GM20431 (cell line): ENCODE data around the gene DNTT.

Source experiments
- in situ Hi-C: fragments of 300-500 bp; cut with MseI, MboI; formaldehyde crosslinking; loops from one replicate; pipeline ENCODE4 v1.15.0; 2020; ENCODE audit warnings: low sequenced_read_pairs; ENCODE audit not compliant: unreplicated experiment

DNTT gene

GRCh38 chr10:96339383-96339782 is 35.1 kb downstream of the DNTT start:
- in situ Hi-C loops = loop anchor here (25.0 kb wide), 1 partner anchor 327 kb away; no protein-coding TSS in a partner anchor

GRCh38 chr10:96339956-96340904 is 36.0 kb downstream of the DNTT start:
- in situ Hi-C loops = loop anchor here (25.0 kb wide), 1 partner anchor 328 kb away; no protein-coding TSS in a partner anchor

GRCh38 chr10:96341219-96342182 is 37.3 kb downstream of the DNTT start:
- in situ Hi-C loops = loop anchor here (25.0 kb wide), 1 partner anchor 329 kb away; no protein-coding TSS in a partner anchor

GRCh38 chr10:96342402-96342801 is 38.2 kb downstream of the DNTT start:
- in situ Hi-C loops = loop anchor here (25.0 kb wide), 1 partner anchor 330 kb away; no protein-coding TSS in a partner anchor

GRCh38 chr10:96344178-96344577 is 39.9 kb downstream of the DNTT start:
- in situ Hi-C loops = loop anchor here (25.0 kb wide), 1 partner anchor 332 kb away; no protein-coding TSS in a partner anchor

- in situ Hi-C loops = loop anchor here (25.0 kb wide), 1 partner anchor 333 kb away; no protein-coding TSS in a partner anchor
These were observed 41.0 kb downstream of the DNTT start for GRCh38 chr10:96345222-96345621.

- in situ Hi-C loops = loop anchor here (25.0 kb wide), 1 partner anchor 334 kb away; no protein-coding TSS in a partner anchor
These were observed 42.1 kb downstream of the DNTT start for GRCh38 chr10:96346295-96346694.

- in situ Hi-C loops = no loop called here
These were observed 47.8 kb downstream of the DNTT start for GRCh38 chr10:96352027-96352426.

- in situ Hi-C loops = no loop called here
These were observed 48.3 kb downstream of the DNTT start for GRCh38 chr10:96352582-96352981.

- in situ Hi-C loops = no loop called here
These were observed 52.9 kb downstream of the DNTT start for GRCh38 chr10:96357038-96357620.

GRCh38 chr10:96358851-96359540 is 54.8 kb downstream of the DNTT start, which contains the start of gene OPALIN:
Gene OPALIN (minus strand): TSS chr10:96359002. CDS start chr10:96358896, 106 bp downstream.
- in situ Hi-C loops = no loop called here

- in situ Hi-C loops = no loop called here
These were observed 55.4 kb downstream of the DNTT start for GRCh38 chr10:96359616-96360015.

GRCh38 chr10:96360331-96360730 is 56.1 kb downstream of the DNTT start:
- in situ Hi-C loops = no loop called here

- in situ Hi-C loops = no loop called here
These were observed 56.5 kb downstream of the DNTT start for GRCh38 chr10:96360766-96361165.

- in situ Hi-C loops = no loop called here
These were observed 61.3 kb downstream of the DNTT start for GRCh38 chr10:96365571-96365970.

GRCh38 chr10:96366508-96366907 is 62.3 kb downstream of the DNTT start:
- in situ Hi-C loops = no loop called here

- in situ Hi-C loops = no loop called here
These were observed 63.2 kb downstream of the DNTT start for GRCh38 chr10:96367470-96367869.

- in situ Hi-C loops = no loop called here
These were observed 64.7 kb downstream of the DNTT start for GRCh38 chr10:96368971-96369370.
